MCF 10A (cell line): ENCODE results near the gene TCF4. TPM values are rescaled to one million over a fixed set of nuclear protein-coding genes. Genes with fewer than 3 reads are reported as not detected.

Experiments
- BruUV-seq: library from RNA; stranded (reverse); fragments of 400-500 nt; replicated peaks from 2 replicates; lab custom pipeline; 2021; lab: Mats Ljungman, UMichigan
- CTCF ChIA-PET: fragments of 300-600 bp; sonication (Branson Sonifier 250); formaldehyde crosslinking; extraction: SDS; loops from one replicate; lab custom pipeline; 2021; ENCODE audit warnings: antibody characterized with exemption, inconsistent platforms; lab: Yijun Ruan, JAX
- POLR2A ChIA-PET: fragments of 300-600, 350-650 bp; sonication (Branson Sonifier 250); formaldehyde crosslinking; extraction: SDS; loops from one replicate; lab custom pipeline; 2020; ENCODE audit warnings: antibody characterized with exemption, inconsistent platforms; lab: Yijun Ruan, JAX
- DNase-seq: peaks from one replicate; pipeline ENCODE4 v3.0.0-alpha.2; 2018; ENCODE audit not compliant: unreplicated experiment
- H3K27ac Mint-ChIP-seq: one replicate; pipeline ENCODE4 v1.8.0; 2022; ENCODE audit warnings: mild to moderate bottlenecking, low read depth, mixed read lengths; ENCODE audit not compliant: unreplicated experiment
- H3K27me3 Mint-ChIP-seq: one replicate; pipeline ENCODE4 v1.8.0; 2022; ENCODE audit warnings: mixed read lengths; ENCODE audit not compliant: insufficient read depth, unreplicated experiment
- H3K36me3 Mint-ChIP-seq: one replicate; pipeline ENCODE4 v1.8.0; 2022; ENCODE audit warnings: mild to moderate bottlenecking, moderate library complexity, mixed read lengths; ENCODE audit not compliant: insufficient read depth, unreplicated experiment
- H3K4me1 Mint-ChIP-seq: one replicate; pipeline ENCODE4 v1.8.0; 2022; ENCODE audit warnings: mixed read lengths; ENCODE audit not compliant: insufficient read depth, unreplicated experiment
- H3K4me3 Mint-ChIP-seq: one replicate; pipeline ENCODE4 v1.8.0; 2022; ENCODE audit warnings: mild to moderate bottlenecking, moderate library complexity, mixed read lengths; ENCODE audit not compliant: unreplicated experiment
- H3K9me3 Mint-ChIP-seq: one replicate; pipeline ENCODE4 v1.8.0; 2022; ENCODE audit warnings: mixed read lengths; ENCODE audit not compliant: unreplicated experiment
- intact Hi-C: fragments of 100-400 bp; cut with micrococcal nuclease; formaldehyde crosslinking; loops from 2 replicates; pipeline ENCODE4 v1.14.1; 2022
- total RNA-seq: library from RNA; stranded (reverse); gene quantifications from 2 replicates; pipeline ENCODE4 v1.2.3, GENCODE V29; 2022
- TF ChIP-seq, protein P1 (sequence below): fragments of 200-600 bp; IDR thresholded peaks from one replicate; pipeline ENCODE4 v1.8.0; 2022; ENCODE audit warnings: antibody characterized with exemption, mild to moderate bottlenecking; ENCODE audit not compliant: unreplicated experiment

The TCF4 gene
- total RNA-seq, 1 experiment from 2014 or later: 6.2 TPM

DNA sequence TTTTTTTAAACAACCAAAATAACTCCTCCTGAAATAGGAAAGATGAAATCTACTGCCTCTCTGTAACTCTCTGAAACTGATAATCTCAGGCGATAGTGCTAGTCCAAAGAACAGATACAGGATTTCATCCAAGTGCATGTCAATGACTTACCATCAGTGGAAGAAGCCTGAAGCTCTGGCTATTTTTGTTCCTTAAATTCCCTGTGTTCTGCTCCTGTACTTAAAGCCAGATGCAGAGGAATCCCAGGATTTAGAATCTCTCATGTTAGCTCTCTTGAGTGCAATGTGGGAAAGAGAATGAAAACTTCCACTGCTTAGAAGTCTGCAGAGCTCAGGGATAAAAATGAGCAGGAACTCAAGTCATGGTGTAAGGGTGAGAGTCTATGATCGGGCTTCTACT is 291.9 kb downstream of the TCF4 start:
- Mint-ChIP-seq H3K9me3 (no peaks in the 10 kb centered on the region), H3K36me3 (no peaks in the 10 kb centered on the region), H3K4me1 (no peaks in the 10 kb centered on the region), H3K27me3 (no peaks in the 10 kb centered on the region), H3K27ac (no peak overlapping the region), H3K4me3 (no peak overlapping the region)
- TF ChIP-seq, protein P1, sequence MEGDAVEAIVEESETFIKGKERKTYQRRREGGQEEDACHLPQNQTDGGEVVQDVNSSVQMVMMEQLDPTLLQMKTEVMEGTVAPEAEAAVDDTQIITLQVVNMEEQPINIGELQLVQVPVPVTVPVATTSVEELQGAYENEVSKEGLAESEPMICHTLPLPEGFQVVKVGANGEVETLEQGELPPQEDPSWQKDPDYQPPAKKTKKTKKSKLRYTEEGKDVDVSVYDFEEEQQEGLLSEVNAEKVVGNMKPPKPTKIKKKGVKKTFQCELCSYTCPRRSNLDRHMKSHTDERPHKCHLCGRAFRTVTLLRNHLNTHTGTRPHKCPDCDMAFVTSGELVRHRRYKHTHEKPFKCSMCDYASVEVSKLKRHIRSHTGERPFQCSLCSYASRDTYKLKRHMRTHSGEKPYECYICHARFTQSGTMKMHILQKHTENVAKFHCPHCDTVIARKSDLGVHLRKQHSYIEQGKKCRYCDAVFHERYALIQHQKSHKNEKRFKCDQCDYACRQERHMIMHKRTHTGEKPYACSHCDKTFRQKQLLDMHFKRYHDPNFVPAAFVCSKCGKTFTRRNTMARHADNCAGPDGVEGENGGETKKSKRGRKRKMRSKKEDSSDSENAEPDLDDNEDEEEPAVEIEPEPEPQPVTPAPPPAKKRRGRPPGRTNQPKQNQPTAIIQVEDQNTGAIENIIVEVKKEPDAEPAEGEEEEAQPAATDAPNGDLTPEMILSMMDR: no peak
- no peak for DNase-seq
- intact Hi-C loops: no loop called here
- ChIA-PET POLR2A (no interaction called here), CTCF (interaction anchor here (0.8 kb wide), 1 partner anchor 17 kb away, joined by 3 read pairs; no protein-coding TSS in a partner anchor)
- BruUV-seq: no TSS peak

DNA sequence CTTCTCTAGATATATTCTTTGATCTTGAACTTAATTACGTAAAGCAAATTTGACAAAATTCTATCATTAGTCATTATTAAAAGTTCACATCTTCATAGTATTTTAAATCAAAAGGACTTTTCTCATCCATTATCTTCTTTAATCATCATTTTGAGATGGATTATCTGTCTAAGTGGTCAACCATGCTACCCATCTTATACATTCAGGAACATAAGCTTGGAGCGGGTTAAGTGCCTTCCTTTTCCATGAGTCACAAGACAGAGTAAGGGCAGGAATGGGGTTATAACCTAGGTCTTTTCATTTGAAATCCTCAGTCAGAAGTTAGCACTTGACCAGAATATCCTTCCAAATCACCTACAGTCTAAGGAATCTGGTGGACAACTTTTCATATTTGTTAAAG is 297.1 kb downstream of the TCF4 start:
- CTCF ChIA-PET: interaction anchor here (0.7 kb wide), 2 partner anchors 50 to 399 kb away, joined by 3 to 4 read pairs; no protein-coding TSS in a partner anchor
- no peak for DNase-seq
- POLR2A ChIA-PET: no interaction called here
- H3K27ac Mint-ChIP-seq: no peak overlapping the region
- no peaks in the 10 kb centered on the region for H3K4me1 Mint-ChIP-seq
- intact Hi-C loops: no loop called here
- no peaks in the 10 kb centered on the region for H3K9me3 Mint-ChIP-seq
- H3K4me3 Mint-ChIP-seq: no peak overlapping the region
- H3K27me3 Mint-ChIP-seq: no peaks in the 10 kb centered on the region
- no TSS peak for BruUV-seq
- TF ChIP-seq, protein P1: no peak
- no peaks in the 10 kb centered on the region for H3K36me3 Mint-ChIP-seq

DNA sequence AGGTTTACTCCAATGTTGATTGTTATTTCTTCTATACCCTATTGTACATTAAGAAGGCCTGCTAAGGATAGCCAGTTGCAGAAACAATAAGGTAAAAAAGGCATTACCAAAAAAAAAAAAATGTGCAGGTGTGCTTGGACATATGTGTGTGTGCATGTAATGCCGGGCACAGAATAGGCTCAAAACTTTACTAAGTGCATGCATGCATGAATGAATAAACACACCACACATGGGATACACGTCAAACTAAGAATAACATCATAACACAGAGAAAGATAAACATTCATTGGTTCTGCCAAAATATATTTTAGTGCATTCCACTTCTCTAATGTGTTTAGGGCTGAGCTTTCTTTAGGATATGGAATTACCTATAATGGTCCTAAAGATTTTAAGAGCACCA is 298.2 kb downstream of the TCF4 start:
- H3K4me1 Mint-ChIP-seq: no peaks in the 10 kb centered on the region
- TF ChIP-seq, protein P1: no peak
- no peak overlapping the region for H3K4me3 Mint-ChIP-seq
- ChIA-PET POLR2A (no interaction called here), CTCF (interaction anchor here (0.6 kb wide), 1 partner anchor 29 kb away, joined by 3 read pairs; no protein-coding TSS in a partner anchor)
- H3K27me3 Mint-ChIP-seq: no peaks in the 10 kb centered on the region
- H3K9me3 Mint-ChIP-seq: no peaks in the 10 kb centered on the region
- no peak for DNase-seq
- H3K27ac Mint-ChIP-seq: no peak overlapping the region
- intact Hi-C loops: no loop called here
- BruUV-seq: no TSS peak
- no peaks in the 10 kb centered on the region for H3K36me3 Mint-ChIP-seq

DNA sequence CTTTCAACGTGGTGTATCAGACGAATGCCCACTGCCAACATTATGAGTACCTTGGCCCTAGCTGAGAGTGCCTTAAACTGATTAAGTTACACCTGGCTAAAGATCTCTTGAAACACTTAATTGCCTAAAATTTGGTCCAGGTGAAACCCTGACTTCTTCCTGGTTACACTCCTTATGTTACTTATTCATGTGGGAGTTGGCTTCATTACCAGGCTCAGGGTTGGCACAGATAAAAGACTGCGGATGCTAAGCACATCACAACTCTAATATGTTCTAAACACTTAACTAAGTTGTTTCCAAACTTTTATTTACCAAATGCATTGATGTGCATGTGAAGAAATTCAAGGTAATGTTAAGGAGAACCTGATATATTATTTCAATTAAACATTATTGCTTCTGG is 298.9 kb downstream of the TCF4 start:
- no peak overlapping the region for H3K4me3 Mint-ChIP-seq
- no TSS peak for BruUV-seq
- ChIA-PET CTCF (no interaction called here), POLR2A (no interaction called here)
- no peaks in the 10 kb centered on the region for H3K27me3 Mint-ChIP-seq
- TF ChIP-seq, protein P1: no peak
- no peaks in the 10 kb centered on the region for H3K36me3 Mint-ChIP-seq
- intact Hi-C loops: no loop called here
- H3K4me1 Mint-ChIP-seq: no peaks in the 10 kb centered on the region
- H3K27ac Mint-ChIP-seq: no peak overlapping the region
- no peaks in the 10 kb centered on the region for H3K9me3 Mint-ChIP-seq
- no peak for DNase-seq
